Inflammatory macrophage treated with lipopolysaccharide for 4 hours (primary cell): ENCODE measurements around the gene ARF4.
"Not testable (repeated sequence)": the region's sequence is repeated elsewhere in the genome, so short reads cannot be mapped to it uniquely, and the experiment has no call there.

Experiments
- DNase-seq: peaks from one replicate; pipeline ENCODE4 v3.0.0-alpha.2; 2020

The ARF4 gene

DNA sequence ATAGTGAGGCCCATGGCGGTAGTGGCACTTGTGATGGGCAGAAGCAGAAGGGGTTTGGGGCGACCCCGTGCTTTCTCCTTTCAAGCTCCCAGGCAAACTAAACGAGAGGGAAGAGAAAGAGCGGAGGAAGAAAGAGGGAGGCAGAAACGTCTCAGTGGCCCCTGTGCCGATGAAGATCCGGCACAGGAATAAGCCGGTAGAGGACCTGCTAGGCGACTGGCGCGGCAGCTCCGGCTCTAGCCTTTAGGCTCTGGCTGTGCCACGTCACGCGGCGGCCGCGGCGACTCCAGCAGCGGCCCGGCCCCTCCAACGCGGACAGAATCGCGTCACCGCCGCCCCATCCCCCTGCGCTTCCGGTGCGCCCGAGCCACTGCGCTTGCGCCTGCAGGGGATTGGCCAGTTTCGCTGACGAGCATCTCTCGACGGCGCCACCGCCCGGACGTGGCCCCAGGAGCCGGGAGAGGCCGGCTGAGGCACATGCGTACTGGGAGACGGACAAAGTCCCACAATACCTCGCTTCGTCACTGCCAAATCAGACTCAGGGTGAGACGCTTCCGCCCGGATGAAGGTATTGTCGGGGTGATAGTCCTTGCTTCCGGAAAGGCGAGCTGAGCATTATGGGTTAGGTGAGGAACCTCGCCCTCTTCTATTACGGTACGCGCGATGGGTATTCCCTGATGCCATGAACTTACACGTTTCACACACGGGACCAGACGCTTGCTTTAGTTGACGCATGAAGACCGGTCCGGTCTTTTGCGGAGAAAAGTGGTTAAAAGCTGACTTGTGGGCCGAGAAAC, at the start of gene ARF4:
TSS of gene ARF4 (minus strand) at position 218 of the 797 bp plus-strand sequence. CDS start at position 14, 204 bp downstream.
- peak; percentile 99 for DNase-seq

- peak; percentile 18 for DNase-seq
These were observed 49.6 kb upstream of the ARF4 start for GRCh38 chr3:57646723-57647122.

- no peak for DNase-seq
These were observed 47.6 kb upstream of the ARF4 start for GRCh38 chr3:57644740-57645139.

GRCh38 chr3:57637391-57637790, 40.2 kb upstream of the ARF4 start:
- no peak for DNase-seq

DNA sequence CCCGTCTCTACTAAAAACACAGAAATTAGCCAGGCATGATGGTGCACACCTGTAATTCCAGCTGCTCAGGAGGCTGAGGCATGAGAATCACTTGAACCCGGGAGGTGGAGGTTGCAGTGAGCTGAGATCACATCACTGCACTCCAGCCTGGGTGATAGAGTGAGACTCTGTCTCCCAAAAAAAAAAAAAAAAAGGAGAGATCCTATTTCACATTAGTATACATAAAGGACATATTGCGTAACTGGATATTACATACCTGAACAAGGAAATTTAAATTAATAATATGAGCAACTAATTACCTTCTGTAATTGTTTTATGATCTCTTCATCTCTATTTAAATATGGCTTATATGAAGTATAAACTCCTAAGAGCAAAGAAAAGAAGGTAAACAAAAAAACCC, 37.1 kb upstream of the ARF4 start:
- not testable (repeated sequence) for DNase-seq

- no peak for DNase-seq
These were observed 30.8 kb upstream of the ARF4 start for GRCh38 chr3:57627976-57628375.

DNA sequence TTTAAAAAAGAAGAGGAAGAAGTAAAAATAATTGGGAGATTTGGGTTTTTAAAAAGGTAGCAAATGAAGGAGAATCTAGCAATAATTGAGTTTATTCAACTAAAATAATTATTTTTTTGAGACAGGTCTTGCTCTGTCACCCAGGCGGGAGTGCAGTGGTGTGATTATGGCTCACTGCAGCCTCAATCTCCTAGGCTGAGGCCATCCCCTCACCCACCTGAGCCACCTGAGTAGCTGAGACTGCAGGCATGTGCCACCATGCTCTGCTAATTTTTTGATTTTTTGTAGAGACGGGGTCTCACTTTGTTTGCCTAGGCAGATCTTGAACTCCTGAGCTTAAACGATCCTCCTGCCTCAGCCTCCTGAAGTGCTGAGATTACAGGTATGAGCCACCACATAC, 27.7 kb upstream of the ARF4 start:
- DNase-seq, result no peak

- no peak for DNase-seq
These were observed 25.2 kb upstream of the ARF4 start for GRCh38 chr3:57622362-57622761.

DNA sequence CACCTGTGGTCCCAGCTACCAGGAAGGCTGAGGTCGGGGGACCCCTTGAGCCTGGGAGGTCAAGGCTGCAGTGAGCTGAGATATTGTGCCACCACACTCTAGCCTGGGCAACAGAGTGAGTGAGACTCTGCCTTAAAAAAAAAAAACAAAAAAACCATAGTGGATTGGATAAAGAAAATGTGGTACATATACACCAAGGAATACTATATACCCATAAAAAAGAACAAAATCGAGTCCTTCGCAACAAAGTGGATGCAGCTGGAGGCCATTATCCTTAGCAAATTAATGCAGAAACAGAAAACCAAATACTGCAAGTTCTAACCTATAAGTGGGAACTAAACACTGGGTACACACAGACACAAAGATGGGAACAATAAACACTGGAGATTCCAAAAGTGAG, 20.6 kb upstream of the ARF4 start:
- DNase-seq, result no peak

DNA sequence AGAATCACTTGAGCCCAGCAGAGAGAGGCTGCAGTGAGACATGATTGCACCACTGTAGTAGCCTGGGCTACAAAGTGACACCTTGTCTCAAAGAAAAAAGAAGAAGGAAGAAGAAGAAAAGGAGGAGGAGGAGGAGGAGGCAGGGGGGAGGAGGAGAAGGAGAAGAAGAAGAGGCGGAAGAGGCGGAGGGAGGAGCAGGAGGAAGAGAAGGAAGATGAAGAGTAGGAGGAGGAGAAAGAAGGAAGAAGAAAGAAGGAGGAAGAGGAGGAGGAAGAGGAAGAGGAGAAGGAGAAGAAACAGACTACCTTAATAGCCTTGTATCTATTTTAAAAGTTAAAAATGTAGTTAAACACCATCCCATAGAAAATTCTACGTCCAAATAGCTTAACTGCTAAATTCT, 19.1 kb upstream of the ARF4 start:
- DNase-seq, result no peak

GRCh38 chr3:57611870-57612269, 14.7 kb upstream of the ARF4 start:
- DNase-seq, result not testable (repeated sequence)

- no peak for DNase-seq
These were observed 8.5 kb upstream of the ARF4 start for GRCh38 chr3:57605683-57606082.

GRCh38 chr3:57604971-57605370, 7.8 kb upstream of the ARF4 start:
- no peak for DNase-seq

GRCh38 chr3:57600195-57600594, 3.1 kb upstream of the ARF4 start:
- DNase-seq, result no peak

DNA sequence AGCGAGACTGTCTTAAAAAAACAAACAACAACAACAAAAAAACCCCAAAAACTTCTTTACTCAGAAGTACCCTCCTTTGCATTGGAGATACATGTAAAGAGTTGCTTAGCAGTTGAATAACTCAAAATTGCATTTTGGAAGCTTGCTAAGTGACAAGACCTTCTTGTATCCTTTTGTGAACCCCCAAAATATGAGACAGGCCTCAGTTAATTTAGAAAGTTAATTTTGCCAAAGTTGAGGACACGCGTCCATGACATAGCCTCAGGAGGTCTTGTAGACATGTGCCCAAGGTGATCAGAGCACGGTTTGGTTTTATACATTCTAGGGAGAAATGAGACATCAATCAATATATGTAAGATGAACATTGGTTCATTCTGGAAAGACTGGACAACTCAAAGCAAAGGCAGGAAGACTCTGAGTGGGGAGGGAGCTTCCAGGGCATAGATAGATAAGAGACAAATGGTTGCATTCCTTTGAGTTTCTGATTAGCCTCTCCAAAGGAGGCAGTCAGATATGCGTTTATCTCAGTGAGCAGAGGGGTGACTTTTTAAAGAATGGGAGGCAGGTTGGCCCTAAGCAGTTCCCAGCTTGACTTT, 1.7 kb upstream of the ARF4 start:
- no peak for DNase-seq

DNA sequence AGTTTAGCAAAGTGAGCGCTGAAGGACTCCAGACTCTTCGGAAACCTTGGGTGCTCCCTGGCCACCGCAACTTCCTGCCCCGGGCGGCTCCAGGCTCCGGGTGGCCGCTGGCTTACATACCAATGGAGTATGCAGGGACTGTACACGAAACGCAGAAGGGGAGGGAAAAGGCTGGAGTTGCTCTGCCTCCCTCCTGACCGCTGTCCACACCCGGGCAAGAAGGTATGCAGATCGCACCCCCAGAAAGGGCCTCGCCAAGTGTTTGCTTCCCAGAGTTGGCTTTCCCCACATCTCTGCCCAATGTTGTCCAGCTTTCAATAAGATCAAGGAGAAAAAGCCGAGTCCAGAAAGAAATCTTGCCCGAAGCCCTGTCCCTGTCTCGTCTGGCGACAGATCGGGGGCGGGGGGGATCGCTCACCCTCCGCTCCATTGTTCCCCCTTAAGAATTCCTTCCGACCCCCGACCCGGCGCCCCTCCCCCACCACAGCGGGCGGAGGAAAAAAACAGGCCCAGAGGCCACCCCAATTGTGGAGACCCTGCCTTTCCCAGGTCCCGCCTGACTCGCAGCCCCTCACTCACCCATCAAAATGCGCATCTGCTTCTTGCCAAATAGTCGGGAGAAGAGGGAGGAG, 533 bp downstream of the ARF4 start:
- peak; percentile 88 for DNase-seq

- DNase-seq, result no peak
These were observed 2.6 kb downstream of the ARF4 start for GRCh38 chr3:57594576-57594975.

DNA sequence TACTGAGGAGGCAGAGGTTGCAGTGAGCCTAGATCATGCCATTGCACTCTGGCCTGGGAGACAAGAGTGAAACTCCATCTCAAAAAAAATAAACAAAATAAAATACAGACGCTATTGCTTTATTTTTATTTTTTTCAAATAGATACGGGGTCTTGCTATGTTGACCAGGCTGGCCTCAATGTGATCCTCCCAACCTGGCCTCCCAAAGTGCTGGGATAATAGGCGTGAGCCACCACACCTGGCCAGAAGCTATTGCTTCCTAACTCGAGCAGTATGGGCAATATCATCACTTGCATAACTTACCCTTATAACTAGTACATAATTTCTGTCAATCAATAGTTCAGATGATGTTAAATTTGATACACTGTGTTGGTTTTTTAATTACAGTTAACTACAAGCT, 3.0 kb downstream of the ARF4 start:
- no peak for DNase-seq

- no peak for DNase-seq
These were observed 4.8 kb downstream of the ARF4 start for GRCh38 chr3:57592306-57592705.

DNA sequence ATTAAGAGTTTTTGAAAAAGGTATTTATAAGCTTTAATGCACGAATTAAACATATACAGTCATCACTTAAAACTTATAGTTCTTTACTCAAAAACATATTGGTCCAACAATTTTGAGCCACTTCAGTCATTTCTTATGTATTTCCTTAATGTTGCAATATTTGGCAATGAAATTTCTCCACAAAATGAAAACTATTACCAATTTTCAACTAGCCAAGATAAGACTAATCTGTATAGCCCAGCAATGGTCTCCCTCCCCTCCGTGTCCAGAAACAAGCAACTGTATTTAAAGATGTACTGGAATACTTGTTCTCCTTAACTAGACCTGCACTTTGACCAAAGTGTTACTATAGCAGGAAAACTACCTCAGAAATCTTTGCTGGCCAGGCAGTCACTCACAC, 9.2 kb downstream of the ARF4 start:
- no peak for DNase-seq

DNA sequence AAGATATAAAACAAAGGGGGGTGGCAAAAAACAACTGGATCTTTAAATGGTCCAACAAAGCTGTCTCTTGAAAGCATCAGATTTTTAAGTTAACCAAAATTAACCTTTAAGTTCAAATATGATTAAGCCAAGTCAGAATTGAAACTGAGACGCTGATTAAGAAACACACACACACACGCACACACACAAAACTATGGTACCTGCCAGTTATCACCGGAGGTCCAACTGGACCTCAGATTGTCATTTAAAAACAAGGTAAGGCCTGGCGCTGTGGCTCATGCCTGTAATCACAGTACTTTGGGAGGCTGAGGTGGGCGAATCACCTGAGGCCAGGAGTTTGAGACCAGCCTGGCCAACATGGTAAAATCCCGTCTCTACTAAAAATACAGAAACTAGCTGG, 10.4 kb downstream of the ARF4 start:
- DNase-seq, result no peak

GRCh38 chr3:57583544-57583943, 13.6 kb downstream of the ARF4 start:
- DNase-seq, result no peak

GRCh38 chr3:57582474-57583168, 14.5 kb downstream of the ARF4 start:
- DNase-seq, result no peak

DNA sequence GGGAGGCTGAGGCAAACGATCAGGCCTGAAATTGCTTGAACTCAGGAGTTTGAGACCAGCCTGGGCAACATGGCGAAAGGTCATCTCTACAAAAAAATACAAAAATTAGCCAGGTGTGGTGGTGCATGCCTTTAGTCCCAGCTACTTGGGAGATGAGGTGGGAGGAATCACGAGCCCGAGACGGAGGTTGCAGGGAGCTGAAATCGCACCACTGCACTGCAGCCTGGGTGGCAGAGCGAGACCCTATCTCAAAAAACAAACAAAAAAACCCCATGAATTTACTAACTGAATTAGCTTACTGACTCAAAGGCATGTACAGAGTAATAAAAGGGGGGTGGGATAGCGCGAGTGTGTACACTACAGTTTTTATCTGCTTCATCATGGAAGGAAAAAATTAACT, 19.3 kb downstream of the ARF4 start:
- DNase-seq, result no peak
